Cardiac muscle cell (in vitro differentiated cells and primary cell): ENCODE data around the gene GPR87. TPM values are rescaled to one million over a fixed set of nuclear protein-coding genes. Genes with fewer than 3 reads are reported as not detected.

Experiments
- DNase-seq, 2 donors: peaks; one replicate each; pipeline versions ENCODE4 v3.0.0 to v3.0.0-alpha.2; 2010 to 2017; ENCODE audit warnings: low read depth in 1 of 2, low spot score in 1 of 2
- H3K27ac ChIP-seq: fragments of 200-600 bp; sonication (generic); 2 replicates; pipeline ENCODE4 v1.5.1; 2016
- H3K27me3 ChIP-seq: fragments of 200-600 bp; sonication (generic); 2 replicates; pipeline ENCODE4 v1.6.0; 2016; ENCODE audit warnings: control low read depth
- H3K36me3 ChIP-seq: fragments of 200-600 bp; sonication (generic); 2 replicates; pipeline ENCODE4 v1.5.1; 2016; ENCODE audit warnings: control low read depth
- H3K4me1 ChIP-seq: fragments of 200-600 bp; sonication (generic); 2 replicates; pipeline ENCODE4 v1.8.1; 2017; ENCODE audit warnings: low read depth, mild to moderate bottlenecking, mixed run types
- H3K4me3 ChIP-seq: fragments of 200-600 bp; sonication (generic); 2 replicates; pipeline ENCODE4 v1.5.1; 2016; ENCODE audit warnings: mild to moderate bottlenecking
- H3K9me3 ChIP-seq: fragments of 200-600 bp; sonication (generic); 2 replicates; pipeline ENCODE4 v1.5.1; 2017; ENCODE audit warnings: low read depth, mild to moderate bottlenecking, control low read depth
- polyA plus RNA-seq: library from polyadenylated mRNA; unstranded; fragments of >200 nt; fragmentation: Nextera tagmentation; extraction: Ambion mirVana; gene quantifications from 2 replicates; pipeline ENCODE4 v1.2.1, GENCODE V29; 2016
- total RNA-seq: library from RNA; depleted of rRNA; stranded (reverse); fragments of >200 nt; gene quantifications from 2 replicates; pipeline ENCODE4 v1.2.3, GENCODE V29; 2016
- TF ChIP-seq, protein P1 (sequence below): IDR thresholded peaks from 2 replicates; pipeline ENCODE4 v1.5.1; 2012; ENCODE audit warnings: low read depth, mild to moderate bottlenecking, low read length

GPR87 gene
- total and polyA plus RNA-seq, 2 experiments from 2014 or later, result not detected

DNA sequence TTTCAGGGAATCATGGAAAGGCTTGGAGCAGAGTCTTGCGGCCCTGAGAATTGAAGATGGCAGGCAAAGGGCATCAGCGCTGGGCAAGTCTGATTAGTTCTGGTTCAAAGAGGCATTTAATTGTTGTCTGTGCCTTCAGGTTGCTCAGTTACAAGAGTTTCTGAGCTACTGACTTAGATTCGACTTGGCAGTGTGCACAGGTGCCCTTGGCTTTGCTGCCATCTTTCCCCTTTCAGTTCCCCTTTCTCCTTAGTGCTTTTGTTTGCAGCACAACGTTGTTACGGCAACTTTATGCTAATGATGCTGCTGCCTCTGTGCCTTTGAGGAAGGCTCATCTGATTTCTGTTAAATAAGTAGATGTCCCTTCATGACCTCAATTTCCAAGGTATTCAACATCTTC is 50.8 kb downstream of the GPR87 start:
- TF ChIP-seq, protein P1, sequence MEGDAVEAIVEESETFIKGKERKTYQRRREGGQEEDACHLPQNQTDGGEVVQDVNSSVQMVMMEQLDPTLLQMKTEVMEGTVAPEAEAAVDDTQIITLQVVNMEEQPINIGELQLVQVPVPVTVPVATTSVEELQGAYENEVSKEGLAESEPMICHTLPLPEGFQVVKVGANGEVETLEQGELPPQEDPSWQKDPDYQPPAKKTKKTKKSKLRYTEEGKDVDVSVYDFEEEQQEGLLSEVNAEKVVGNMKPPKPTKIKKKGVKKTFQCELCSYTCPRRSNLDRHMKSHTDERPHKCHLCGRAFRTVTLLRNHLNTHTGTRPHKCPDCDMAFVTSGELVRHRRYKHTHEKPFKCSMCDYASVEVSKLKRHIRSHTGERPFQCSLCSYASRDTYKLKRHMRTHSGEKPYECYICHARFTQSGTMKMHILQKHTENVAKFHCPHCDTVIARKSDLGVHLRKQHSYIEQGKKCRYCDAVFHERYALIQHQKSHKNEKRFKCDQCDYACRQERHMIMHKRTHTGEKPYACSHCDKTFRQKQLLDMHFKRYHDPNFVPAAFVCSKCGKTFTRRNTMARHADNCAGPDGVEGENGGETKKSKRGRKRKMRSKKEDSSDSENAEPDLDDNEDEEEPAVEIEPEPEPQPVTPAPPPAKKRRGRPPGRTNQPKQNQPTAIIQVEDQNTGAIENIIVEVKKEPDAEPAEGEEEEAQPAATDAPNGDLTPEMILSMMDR, result no peak
- DNase-seq, result no peak
- Histone ChIP-seq H3K27ac (no peak overlapping the region), H3K9me3 (no peaks in the 10 kb centered on the region), H3K4me3 (no peak overlapping the region), H3K4me1 (no peaks in the 10 kb centered on the region), H3K27me3 (no peaks in the 10 kb centered on the region), H3K36me3 (no peaks in the 10 kb centered on the region)

DNA sequence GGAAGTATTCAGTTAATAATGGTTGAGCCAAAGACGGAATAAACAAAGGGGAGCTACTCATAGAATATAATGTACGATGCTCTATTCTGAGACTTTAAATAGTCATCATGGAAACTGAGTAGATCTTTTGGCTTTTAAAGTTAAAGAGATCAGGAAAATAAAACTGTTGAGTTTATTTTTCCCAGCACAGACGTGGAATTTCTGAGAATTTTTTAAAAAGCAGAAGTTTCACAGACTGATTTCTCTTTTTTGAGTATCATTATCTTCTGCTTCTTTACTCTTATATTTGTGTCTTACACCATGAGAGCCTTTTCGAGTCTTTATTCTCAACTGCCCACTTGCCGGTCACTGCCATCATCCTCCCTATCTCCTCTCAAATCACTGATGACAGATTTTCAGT is 51.5 kb downstream of the GPR87 start:
- no peak for DNase-seq
- Histone ChIP-seq H3K36me3 (no peaks in the 10 kb centered on the region), H3K4me1 (no peaks in the 10 kb centered on the region), H3K4me3 (no peak overlapping the region), H3K27me3 (no peaks in the 10 kb centered on the region), H3K27ac (no peak overlapping the region), H3K9me3 (no peaks in the 10 kb centered on the region)
- TF ChIP-seq, protein P1, result no peak

DNA sequence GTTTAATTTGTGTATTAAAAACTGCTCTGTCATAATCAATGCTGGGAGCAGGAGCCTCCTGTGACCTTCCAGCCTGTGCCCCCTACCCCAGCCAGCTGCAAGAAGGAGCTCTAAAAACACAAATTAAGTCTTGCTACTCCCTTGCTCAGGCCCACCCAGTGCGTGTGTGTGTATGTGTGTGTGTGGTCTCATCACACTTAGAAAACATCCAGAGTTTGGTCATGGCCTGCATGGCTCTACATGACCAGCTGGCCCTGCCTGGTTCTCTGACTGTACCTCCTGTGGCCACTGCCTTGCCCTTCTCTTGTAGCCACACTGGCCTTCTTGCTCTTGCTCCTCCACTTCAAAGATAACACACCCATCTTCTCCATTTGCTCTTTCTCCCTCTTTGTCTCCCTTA is 52.0 kb downstream of the GPR87 start:
- TF ChIP-seq, protein P1, result no peak
- no peaks in the 10 kb centered on the region for H3K4me1 ChIP-seq
- no peak for DNase-seq
- no peak overlapping the region for H3K27ac ChIP-seq
- no peak overlapping the region for H3K4me3 ChIP-seq
- H3K27me3 ChIP-seq, result no peaks in the 10 kb centered on the region
- H3K9me3 ChIP-seq, result no peaks in the 10 kb centered on the region
- no peaks in the 10 kb centered on the region for H3K36me3 ChIP-seq

DNA sequence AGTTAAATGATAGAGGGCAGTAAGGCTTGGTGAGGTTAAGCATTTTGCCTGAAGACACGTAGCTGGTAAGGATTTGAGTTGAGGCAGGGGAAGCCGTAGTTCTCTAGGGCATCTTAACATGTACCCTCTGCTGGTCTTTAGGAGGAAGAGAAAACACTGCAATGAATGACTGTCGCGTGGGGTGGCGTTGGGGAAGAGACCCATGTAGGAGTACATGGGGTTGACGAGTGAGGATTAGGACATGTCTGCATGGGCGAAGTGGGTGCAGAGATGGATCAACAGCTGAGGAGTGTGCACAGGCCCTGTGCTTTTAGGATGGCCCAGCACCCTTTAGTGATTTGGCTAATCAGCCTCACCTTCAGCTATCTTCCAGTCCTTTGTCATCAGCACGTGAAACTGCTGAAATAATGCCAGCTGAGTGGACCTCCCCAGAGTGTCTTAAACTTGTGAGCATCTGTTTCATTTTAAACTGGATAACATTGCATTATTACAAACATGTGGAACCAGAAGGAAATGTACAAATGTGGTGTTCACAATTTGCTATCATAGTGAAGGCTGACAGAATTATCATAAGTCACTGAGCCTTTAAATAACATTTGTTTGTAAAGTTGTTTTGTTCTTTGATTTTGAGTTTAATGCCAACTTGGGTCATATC is 53.6 kb downstream of the GPR87 start:
- no peaks in the 10 kb centered on the region for H3K27me3 ChIP-seq
- H3K9me3 ChIP-seq, result no peaks in the 10 kb centered on the region
- no peak overlapping the region for H3K27ac ChIP-seq
- TF ChIP-seq, protein P1, result no peak
- no peaks in the 10 kb centered on the region for H3K4me1 ChIP-seq
- no peak for DNase-seq
- no peak overlapping the region for H3K4me3 ChIP-seq
- H3K36me3 ChIP-seq, result no peaks in the 10 kb centered on the region

DNA sequence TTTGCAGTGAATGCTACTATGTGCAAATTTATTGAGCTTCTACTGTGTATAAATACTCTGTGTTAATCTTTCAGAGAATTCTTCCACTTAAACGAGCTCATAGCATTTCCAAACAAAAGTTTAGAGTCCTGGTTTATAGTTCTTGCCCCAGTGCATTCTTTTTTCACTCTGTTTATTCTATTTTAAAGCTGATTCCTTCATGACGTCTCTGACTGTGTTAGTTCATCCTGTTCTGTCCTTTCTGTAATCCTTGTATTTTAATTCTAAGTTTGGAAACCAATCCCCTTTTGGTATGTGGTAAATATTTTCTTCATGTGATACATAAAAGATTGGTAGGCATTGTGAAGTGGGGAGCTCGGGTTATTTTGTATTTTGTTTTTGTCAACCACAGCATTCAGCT is 57.0 kb downstream of the GPR87 start:
- Histone ChIP-seq H3K27me3 (no peaks in the 10 kb centered on the region), H3K4me1 (no peaks in the 10 kb centered on the region), H3K9me3 (no peaks in the 10 kb centered on the region), H3K4me3 (no peak overlapping the region), H3K36me3 (no peaks in the 10 kb centered on the region), H3K27ac (no peak overlapping the region)
- DNase-seq, result no peak
- TF ChIP-seq, protein P1, result no peak

DNA sequence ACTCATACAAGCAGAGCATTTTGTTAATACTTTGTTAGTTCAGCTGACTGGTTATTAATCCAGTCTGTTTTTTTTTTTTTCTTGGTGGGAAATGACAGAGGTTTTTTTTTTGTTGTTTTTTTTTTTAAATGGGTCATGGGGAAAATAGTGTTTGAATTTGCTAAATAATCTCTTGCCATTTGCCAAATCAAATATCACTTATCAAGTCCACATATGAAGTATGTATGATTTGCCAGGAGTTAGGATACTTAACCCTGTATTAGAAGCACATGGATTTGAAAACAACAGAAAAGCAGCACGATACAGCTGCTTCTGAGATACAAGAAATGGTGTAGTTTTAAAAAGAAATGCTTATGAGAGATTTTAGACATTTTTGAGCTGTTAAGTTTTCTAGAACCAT is 59.9 kb downstream of the GPR87 start:
- TF ChIP-seq, protein P1, result no peak
- Histone ChIP-seq H3K9me3 (no peaks in the 10 kb centered on the region), H3K36me3 (no peaks in the 10 kb centered on the region), H3K27ac (no peak overlapping the region), H3K27me3 (no peaks in the 10 kb centered on the region), H3K4me3 (no peak overlapping the region), H3K4me1 (no peaks in the 10 kb centered on the region)
- no peak for DNase-seq
